Natural killer cell (primary cell): ENCODE results near the gene RALB. TPM values are rescaled to one million over a fixed set of nuclear protein-coding genes. Genes with fewer than 3 reads are reported as not detected.

Source experiments
- ATAC-seq, 3 donors: fragments of 150-1000 bp in 2 of 3; fragments of 200-7000 bp in 1 of 3; cut with Tn5 transposase; 1 replicate in 1 of 3; 2 replicates in 2 of 3; pipeline ENCODE4 v1.10.0; 2021; ENCODE audit warnings: mild to moderate bottlenecking in 2 of 3, moderate library complexity in 2 of 3
- DNase-seq, 2 donors: peaks; one replicate each; pipeline versions ENCODE4 v3.0.0 to v3.0.0-alpha.2; 2013 to 2021; ENCODE audit warnings: mixed read lengths in 1 of 2
- H3K27ac ChIP-seq: one replicate; pipeline ENCODE4 v1.5.1; 2013; ENCODE audit warnings: mild to moderate bottlenecking, low read length
- H3K27me3 ChIP-seq: one replicate; pipeline ENCODE4 v1.6.1; 2013; ENCODE audit warnings: low read length; ENCODE audit not compliant: control insufficient read depth, insufficient read depth
- H3K36me3 ChIP-seq: one replicate; pipeline ENCODE4 v1.6.1; 2013; ENCODE audit warnings: low read length; ENCODE audit not compliant: control insufficient read depth, insufficient read depth
- H3K4me1 ChIP-seq: one replicate; pipeline ENCODE4 v1.6.1; 2013; ENCODE audit warnings: low read length; ENCODE audit not compliant: control insufficient read depth, insufficient read depth
- H3K4me3 ChIP-seq: one replicate; pipeline ENCODE4 v1.5.1; 2013; ENCODE audit warnings: low read length
- H3K9me3 ChIP-seq: one replicate; pipeline ENCODE4 v1.6.1; 2013; ENCODE audit warnings: low read length; ENCODE audit not compliant: control insufficient read depth, insufficient read depth
- H3K27ac Mint-ChIP-seq, 2 donors: one replicate each; pipeline ENCODE4 v1.8.0; 2022; ENCODE audit warnings: mild to moderate bottlenecking in 2 of 2, mixed read lengths in 2 of 2, moderate library complexity in 1 of 2
- H3K27me3 Mint-ChIP-seq, 2 donors: one replicate each; pipeline ENCODE4 v1.8.0; 2022; ENCODE audit warnings: low read depth in 2 of 2, mixed read lengths in 2 of 2
- H3K36me3 Mint-ChIP-seq: one replicate; pipeline ENCODE4 v1.8.0; 2022; ENCODE audit warnings: mixed read lengths
- H3K4me1 Mint-ChIP-seq, 2 donors: one replicate each; pipeline ENCODE4 v1.8.0; 2022; ENCODE audit warnings: mixed read lengths in 2 of 2
- H3K4me3 Mint-ChIP-seq: one replicate; pipeline ENCODE4 v1.8.0; 2022; ENCODE audit warnings: mild to moderate bottlenecking, moderate library complexity, mixed read lengths
- H3K9me3 Mint-ChIP-seq, 2 donors: one replicate each; pipeline ENCODE4 v1.8.0; 2022; ENCODE audit warnings: mixed read lengths in 2 of 2
- CTCF ChIP-seq: fragments of 200-600 bp; IDR thresholded peaks from one replicate; pipeline ENCODE4 v1.8.0; 2022; ENCODE audit warnings: antibody characterized with exemption
- WGBS: methylation state at CpG from one replicate; pipeline ENCODE4 v1.1.7; 2013; ENCODE audit warnings: missing lambda C conversion rate; ENCODE audit not compliant: insufficient coverage; 5-methylcytosine and 5-hydroxymethylcytosine counted together
- intact Hi-C: fragments of 100-400 bp; cut with micrococcal nuclease; formaldehyde crosslinking; loops from one replicate; pipeline ENCODE4 v1.14.2; 2022
- total RNA-seq, 4 donors: library from RNA; stranded (reverse); fragments of 120-200 nt in 1 of 4; gene quantifications; one replicate each; pipeline versions ENCODE4 v1.2.3 to v1.2.4, GENCODE V29; 2013 to 2022

The RALB gene
- total RNA-seq, 3 donors from 2014 or later (not counting 1 experiment from before 2014, with no cell fraction given): 21.0 to 25.9 (median 25.4) TPM

DNA sequence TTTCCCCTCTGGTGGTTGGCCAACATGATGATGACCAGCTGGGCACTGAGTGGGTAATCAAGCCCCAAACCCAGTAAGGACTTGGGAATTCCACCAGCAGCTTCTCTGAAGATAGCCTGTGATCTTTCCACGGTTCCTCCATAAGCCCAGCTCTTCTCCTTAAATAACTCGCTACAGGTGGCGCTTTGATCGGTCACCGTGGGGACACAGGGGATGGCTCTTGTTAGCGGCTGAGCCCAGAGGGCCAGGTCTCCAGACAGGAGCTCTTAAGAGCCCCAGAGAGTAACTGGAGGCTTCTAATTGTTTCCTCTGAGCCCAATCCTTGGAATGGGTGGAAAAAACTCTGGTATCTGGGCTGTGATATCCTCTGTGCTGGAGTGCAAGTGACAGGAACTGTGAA is 79.7 kb downstream of the RALB start:
- no peak overlapping the region for H3K4me3 ChIP-seq
- Mint-ChIP-seq H3K4me3 (no peak overlapping the region), H3K27me3 (peaks cover 27 to 31% of the 10 kb centered on the region in 2 donors), H3K36me3 (no peaks in the 10 kb centered on the region), H3K27ac (no peak overlapping the region), H3K4me1 (no peaks in the 10 kb centered on the region), H3K9me3 (no peaks in the 10 kb centered on the region)
- no peak overlapping the region for H3K27ac ChIP-seq
- DNase-seq (no peak), ATAC-seq (no peak)
- H3K9me3 ChIP-seq: no peaks in the 10 kb centered on the region
- H3K27me3 ChIP-seq: no peaks in the 10 kb centered on the region
- TF ChIP-seq CTCF: no peak
- 94% methylated on average over 6 of the region's 6 CpGs for WGBS
- no peaks in the 10 kb centered on the region for H3K36me3 ChIP-seq
- H3K4me1 ChIP-seq: no peaks in the 10 kb centered on the region
- intact Hi-C loops: no loop called here

GRCh38 chr2:120334068-120334467 is 81.4 kb downstream of the RALB start:
- H3K27ac Mint-ChIP-seq: no peak overlapping the region
- no peaks in the 10 kb centered on the region for H3K36me3 Mint-ChIP-seq
- H3K9me3 Mint-ChIP-seq: no peaks in the 10 kb centered on the region
- TF ChIP-seq CTCF: no peak
- H3K4me1 ChIP-seq: no peaks in the 10 kb centered on the region
- DNase-seq: no peak
- no peaks in the 10 kb centered on the region for H3K9me3 ChIP-seq
- 80% methylated on average over 1 of the region's 1 CpG for WGBS
- no peak overlapping the region for H3K4me3 Mint-ChIP-seq
- H3K27ac ChIP-seq: no peak overlapping the region
- peaks cover under 1% of the 10 kb centered on the region for H3K27me3 ChIP-seq
- H3K36me3 ChIP-seq: no peaks in the 10 kb centered on the region
- ATAC-seq: no peak
- H3K4me3 ChIP-seq: no peak overlapping the region
- H3K4me1 Mint-ChIP-seq: no peaks in the 10 kb centered on the region
- intact Hi-C loops: no loop called here
- H3K27me3 Mint-ChIP-seq: peaks cover 34 to 45% of the 10 kb centered on the region in 2 donors

GRCh38 chr2:120336749-120337148 is 84.1 kb downstream of the RALB start:
- no peak overlapping the region for H3K4me3 Mint-ChIP-seq
- 77% methylated on average over 8 of the region's 8 CpGs for WGBS
- H3K4me1 ChIP-seq: no peaks in the 10 kb centered on the region

More at GRCh38 chr2:120336749-120337148, 84.1 kb downstream of the RALB start:
- intact Hi-C loops: no loop called here
- H3K4me3 ChIP-seq: no peak overlapping the region
- H3K9me3 Mint-ChIP-seq: no peaks in the 10 kb centered on the region
- no peaks in the 10 kb centered on the region for H3K36me3 ChIP-seq
- no peak for TF ChIP-seq CTCF
- peaks cover 38 to 51% of the 10 kb centered on the region in 2 donors for H3K27me3 Mint-ChIP-seq
- no peak overlapping the region for H3K27ac Mint-ChIP-seq
- no peaks in the 10 kb centered on the region for H3K36me3 Mint-ChIP-seq
- ATAC-seq: no peak
- H3K27ac ChIP-seq: no peak overlapping the region
- H3K9me3 ChIP-seq: no peaks in the 10 kb centered on the region
- peaks cover 10% of the 10 kb centered on the region for H3K27me3 ChIP-seq
- no peak for DNase-seq
- H3K4me1 Mint-ChIP-seq: no peaks in the 10 kb centered on the region
